SK-N-MC (cell line): ENCODE measurements around the gene FLRT3.

Experiments
- EZH2 ChIP-seq: fragments of 200-600 bp; sonication (generic); IDR thresholded peaks from one replicate; pipeline ENCODE4 v1.6.1; 2017; ENCODE audit warnings: antibody characterized with exemption
- FOXP2 ChIP-seq: optimal IDR thresholded peaks from 2 replicates; pipeline ENCODE3; 2011; ENCODE audit warnings: mild to moderate bottlenecking, moderate library complexity; ENCODE audit not compliant: insufficient read depth; ENCODE audit errors: extremely low read length, control extremely low read depth

DNA sequence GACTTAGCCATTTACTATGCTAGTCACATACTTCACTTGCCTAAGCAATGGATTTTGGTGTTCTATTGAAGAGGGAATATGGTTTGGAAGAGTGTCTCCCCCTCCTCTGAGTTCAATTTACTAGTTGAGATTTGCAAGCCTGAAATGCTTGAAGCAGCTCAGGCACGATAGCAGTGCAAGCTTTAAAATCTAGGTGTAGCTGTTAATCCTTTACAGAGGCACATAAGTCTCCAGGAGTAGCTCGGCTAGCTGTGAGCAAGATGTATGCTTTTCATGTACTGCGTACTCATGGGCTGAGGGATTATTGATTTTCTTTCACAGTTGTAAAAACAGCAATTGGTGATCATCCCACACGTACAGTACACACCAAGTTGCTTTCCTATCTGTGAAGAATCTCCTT, 726 bp downstream of the FLRT3 start:
- no peak for TF ChIP-seq EZH2
- no peak for TF ChIP-seq FOXP2
